HCT116 (cell line): ENCODE results near the gene PPP1R14B. TPM values are rescaled to one million over a fixed set of nuclear protein-coding genes. Genes with fewer than 3 reads are reported as not detected.

Experiments used
- ATAC-seq: fragments of 200-7000 bp; cut with Tn5 transposase; 2 replicates; pipeline ENCODE4 v1.9.1; 2020; ENCODE audit warnings: mild to moderate bottlenecking, moderate library complexity
- BruUV-seq: library from RNA; stranded (reverse); fragments of 400-500 nt; replicated peaks from 2 replicates; lab custom pipeline; 2021; lab: Mats Ljungman, UMichigan
- CTCF ChIA-PET: fragments of 300-600 bp; sonication (Branson Sonifier 250); formaldehyde crosslinking; loops from one replicate; lab custom pipeline; 2021; ENCODE audit warnings: antibody characterized with exemption; lab: Charles Lee
- POLR2A ChIA-PET: fragments of 300-600, 350-600 bp; sonication (Branson Sonifier 250); formaldehyde crosslinking; loops from one replicate; lab custom pipeline; 2021; ENCODE audit warnings: antibody characterized with exemption; lab: Charles Lee
- RAD21 ChIA-PET, 2 experiments: fragments of 300-600 bp; sonication (Branson Sonifier 250); formaldehyde crosslinking; loops; one replicate each; lab custom pipeline; 2023; ENCODE audit warnings: low total read pairs in 2 of 2; ENCODE audit not compliant: uncharacterized antibody in 2 of 2, unreplicated experiment in 2 of 2, low non-redundant PET in 1 of 2; lab: Charles Lee
- DNase-seq: peaks from one replicate; pipeline ENCODE4 v3.0.0-alpha.2; 2010; ENCODE audit warnings: low read depth, low spot score
- H2AFZ ChIP-seq: fragments of 200-600 bp; shearing (Covaris generic), sonication (generic); 2 replicates; pipeline ENCODE4 v1.6.1; 2017; ENCODE audit warnings: low read depth, mixed run types, mixed read lengths, antibody characterized with exemption, low read length; ENCODE audit not compliant: poor library complexity, severe bottlenecking
- H3K27ac ChIP-seq: 2 replicates; pipeline ENCODE4 v1.5.1; 2012; ENCODE audit warnings: low read depth, low read length
- H3K27me3 ChIP-seq: fragments of 200-600 bp; sonication (generic); 2 replicates; pipeline ENCODE4 v1.6.1; 2016; ENCODE audit warnings: mixed run types, low read length, mixed read lengths; ENCODE audit not compliant: insufficient read depth
- H3K36me3 ChIP-seq, 2 experiments: fragments of 200-500 bp in 1 of 2; fragments of 200-600 bp in 1 of 2; sonication (Bioruptor generic) in 1 of 2; sonication (generic) in 1 of 2; 2 replicates each; pipeline versions ENCODE4 v1.5.1 to v1.6.1; 2014 to 2016; ENCODE audit warnings: low read length in 2 of 2, inconsistent platforms in 1 of 2, mixed read lengths in 1 of 2, mixed run types in 1 of 2; ENCODE audit not compliant: insufficient read depth in 2 of 2, control insufficient read depth in 1 of 2
- H3K4me1 ChIP-seq, 2 experiments: fragments of 200-600 bp in 1 of 2; sonication (generic) in 1 of 2; 2 replicates each; pipeline versions ENCODE4 v1.5.1 to v1.6.1; 2012 to 2017; ENCODE audit warnings: low read length in 2 of 2, inconsistent platforms in 1 of 2, mild to moderate bottlenecking in 1 of 2, mixed read lengths in 1 of 2, mixed run types in 1 of 2, moderate library complexity in 1 of 2; ENCODE audit not compliant: insufficient read depth in 2 of 2, control insufficient read depth in 1 of 2
- H3K4me2 ChIP-seq: fragments of 200-600 bp; sonication (generic); 2 replicates; pipeline ENCODE4 v1.6.1; 2017; ENCODE audit warnings: mixed run types, low read length, mixed read lengths
- H3K4me3 ChIP-seq, 2 experiments: fragments of 200-600 bp in 1 of 2; sonication (generic) in 1 of 2; replicated peaks in 1 of 2; 2 replicates each; pipeline ENCODE4 v1.5.1; 2011 to 2016; ENCODE audit warnings: low read length in 2 of 2, control low read depth in 1 of 2, low read depth in 1 of 2, mild to moderate bottlenecking in 1 of 2, mixed read lengths in 1 of 2, mixed run types in 1 of 2
- H3K79me2 ChIP-seq: fragments of 200-600 bp; sonication (generic); 2 replicates; pipeline ENCODE4 v1.6.1; 2017; ENCODE audit warnings: mild to moderate bottlenecking, mixed run types, low read length, moderate library complexity, mixed read lengths; ENCODE audit not compliant: insufficient read depth
- H3K9ac ChIP-seq: fragments of 200-600 bp; sonication (generic); 2 replicates; pipeline ENCODE4 v1.6.1; 2016; ENCODE audit warnings: low read length, mixed read lengths
- H3K9me2 ChIP-seq: fragments of 200-600 bp; sonication (generic), shearing (Covaris generic); 2 replicates; pipeline ENCODE4 v1.6.1; 2017; ENCODE audit warnings: mixed run types, mild to moderate bottlenecking, moderate library complexity; ENCODE audit not compliant: insufficient read depth
- H3K9me3 ChIP-seq, 2 experiments: fragments of 200-500 bp in 1 of 2; fragments of 200-600 bp in 1 of 2; sonication (Bioruptor generic) in 1 of 2; sonication (generic) in 1 of 2; 2 replicates each; pipeline ENCODE4 v1.6.1; 2014 to 2017; ENCODE audit warnings: low read length in 2 of 2, mixed read lengths in 2 of 2, inconsistent platforms in 1 of 2, low read depth in 1 of 2, mild to moderate bottlenecking in 1 of 2, mixed run types in 1 of 2, moderate library complexity in 1 of 2; ENCODE audit not compliant: control insufficient read depth in 1 of 2, insufficient read depth in 1 of 2
- H4K20me1 ChIP-seq: fragments of 200-600 bp; sonication (generic), shearing (Covaris generic); 2 replicates; pipeline ENCODE4 v1.6.1; 2017; ENCODE audit warnings: mixed run types, mild to moderate bottlenecking, moderate library complexity; ENCODE audit not compliant: insufficient read depth
- CBX3 ChIP-seq: IDR thresholded peaks from 2 replicates; pipeline ENCODE4 v1.6.1; 2012; ENCODE audit warnings: low read depth
- CEBPB ChIP-seq: IDR thresholded peaks from 2 replicates; pipeline ENCODE4 v1.6.1; 2012; ENCODE audit warnings: low read depth
- ELF1 ChIP-seq: IDR thresholded peaks from 2 replicates; pipeline ENCODE4 v1.6.1; 2012; ENCODE audit warnings: low read depth, borderline replicate concordance
- EZH2 ChIP-seq: fragments of 200-600 bp; sonication (generic); IDR thresholded peaks from 2 replicates; pipeline ENCODE4 v1.6.1; 2017; ENCODE audit warnings: antibody characterized with exemption, mixed run types
- EZH2phosphoT487 ChIP-seq: fragments of 200-600 bp; IDR thresholded peaks from 2 replicates; pipeline ENCODE4 v1.6.1; 2018; ENCODE audit warnings: antibody characterized with exemption, borderline replicate concordance
- JUND ChIP-seq: IDR thresholded peaks from 2 replicates; pipeline ENCODE4 v1.6.1; 2012
- MAX ChIP-seq: IDR thresholded peaks from 2 replicates; pipeline ENCODE4 v1.6.1; 2012
- POLR2A ChIP-seq: IDR thresholded peaks from 2 replicates; pipeline ENCODE4 v1.7.0; 2011; ENCODE audit warnings: borderline replicate concordance; ENCODE audit not compliant: insufficient read depth, insufficient read length; ENCODE audit errors: extremely low read depth
- SP1 ChIP-seq: IDR thresholded peaks from 2 replicates; pipeline ENCODE4 v1.6.1; 2012; ENCODE audit warnings: low read depth
- ZBTB33 ChIP-seq: IDR thresholded peaks from 2 replicates; pipeline ENCODE4 v1.6.1; 2011; ENCODE audit warnings: mild to moderate bottlenecking, low read length, moderate library complexity; ENCODE audit not compliant: insufficient replicate concordance; ENCODE audit errors: extremely low read depth
- ZFX ChIP-seq: fragments of 450-650 bp; IDR thresholded peaks from 2 replicates; pipeline ENCODE4 v1.6.1; 2017
- ZNF274 ChIP-seq: fragments of 200-500 bp; sonication (Bioruptor generic); IDR thresholded peaks from 2 replicates; pipeline ENCODE4 v1.6.1; 2014; ENCODE audit warnings: mild to moderate bottlenecking, low read depth, low read length, inconsistent platforms
- intact Hi-C: fragments of 100-400 bp; cut with micrococcal nuclease; formaldehyde crosslinking; loops from 2 replicates; pipeline ENCODE4 v1.10.0; 2022
- total RNA-seq: library from RNA; stranded (reverse); gene quantifications from one replicate; pipeline ENCODE4 v1.2.1, GENCODE V29; 2021; ENCODE audit not compliant: unreplicated experiment
- TF ChIP-seq, protein P1 (sequence below): IDR thresholded peaks from 2 replicates; pipeline ENCODE4 v1.6.1; 2012; ENCODE audit warnings: low read depth

The PPP1R14B gene
- total RNA-seq, 1 experiment from 2014 or later = 332 TPM

DNA sequence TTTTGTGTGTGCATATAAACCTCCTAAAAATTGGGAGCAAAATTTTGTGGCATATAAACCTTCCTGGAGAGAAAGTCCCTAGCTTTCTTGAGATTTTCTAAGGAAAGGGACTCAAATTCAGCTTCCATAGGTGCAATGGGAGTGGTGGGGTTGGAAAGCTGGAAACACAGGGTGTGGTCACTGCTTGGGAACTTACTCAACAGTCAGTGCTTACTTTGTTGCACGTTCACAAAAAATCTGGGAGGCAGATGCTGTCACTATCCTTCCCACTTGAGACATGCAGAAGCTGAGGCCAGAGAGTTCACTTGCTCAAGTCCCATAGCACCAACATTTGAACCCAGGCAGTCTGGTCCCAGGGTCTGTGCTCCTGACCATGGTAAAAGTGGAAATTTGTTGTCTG lies 49.5 kb upstream of the PPP1R14B start:
- ChIA-PET POLR2A (no interaction called here), RAD21 (no interaction called here), CTCF (interaction anchor here (1.1 kb wide), 1 partner anchor 8 kb away, joined by 3 read pairs; no protein-coding TSS in a partner anchor)
- H3K9ac ChIP-seq = no peak overlapping the region
- H3K4me1 ChIP-seq = peaks cover 0 to 18% of the 10 kb centered on the region in 2 experiments; a peak in 2 of 4 replicates
- ATAC-seq (no peak), DNase-seq (no peak)
- H3K9me3 ChIP-seq = no peaks in the 10 kb centered on the region
- H3K27ac ChIP-seq = no peak overlapping the region
- H2AFZ ChIP-seq = no peak overlapping the region
- no peak overlapping the region for H3K4me3 ChIP-seq
- no peaks in the 10 kb centered on the region for H3K9me2 ChIP-seq
- no peaks in the 10 kb centered on the region for H3K27me3 ChIP-seq
- no peaks in the 10 kb centered on the region for H3K79me2 ChIP-seq
- H3K4me2 ChIP-seq = peak overlapping the region; percentile 17; the same call in 1 of the 2 replicates
- intact Hi-C loops = no loop called here
- H3K36me3 ChIP-seq = no peaks in the 10 kb centered on the region
- no TSS peak for BruUV-seq
- no peaks in the 10 kb centered on the region for H4K20me1 ChIP-seq
- TF ChIP-seq JUND (no peak), POLR2A (no peak), ZNF274 (no peak), EZH2phosphoT487 (no peak), CEBPB (no peak), SP1 (no peak), MAX (no peak), ZFX (no peak), EZH2 (no peak), CBX3 (no peak), ELF1 (no peak), ZBTB33 (no peak)
- TF ChIP-seq, protein P1, sequence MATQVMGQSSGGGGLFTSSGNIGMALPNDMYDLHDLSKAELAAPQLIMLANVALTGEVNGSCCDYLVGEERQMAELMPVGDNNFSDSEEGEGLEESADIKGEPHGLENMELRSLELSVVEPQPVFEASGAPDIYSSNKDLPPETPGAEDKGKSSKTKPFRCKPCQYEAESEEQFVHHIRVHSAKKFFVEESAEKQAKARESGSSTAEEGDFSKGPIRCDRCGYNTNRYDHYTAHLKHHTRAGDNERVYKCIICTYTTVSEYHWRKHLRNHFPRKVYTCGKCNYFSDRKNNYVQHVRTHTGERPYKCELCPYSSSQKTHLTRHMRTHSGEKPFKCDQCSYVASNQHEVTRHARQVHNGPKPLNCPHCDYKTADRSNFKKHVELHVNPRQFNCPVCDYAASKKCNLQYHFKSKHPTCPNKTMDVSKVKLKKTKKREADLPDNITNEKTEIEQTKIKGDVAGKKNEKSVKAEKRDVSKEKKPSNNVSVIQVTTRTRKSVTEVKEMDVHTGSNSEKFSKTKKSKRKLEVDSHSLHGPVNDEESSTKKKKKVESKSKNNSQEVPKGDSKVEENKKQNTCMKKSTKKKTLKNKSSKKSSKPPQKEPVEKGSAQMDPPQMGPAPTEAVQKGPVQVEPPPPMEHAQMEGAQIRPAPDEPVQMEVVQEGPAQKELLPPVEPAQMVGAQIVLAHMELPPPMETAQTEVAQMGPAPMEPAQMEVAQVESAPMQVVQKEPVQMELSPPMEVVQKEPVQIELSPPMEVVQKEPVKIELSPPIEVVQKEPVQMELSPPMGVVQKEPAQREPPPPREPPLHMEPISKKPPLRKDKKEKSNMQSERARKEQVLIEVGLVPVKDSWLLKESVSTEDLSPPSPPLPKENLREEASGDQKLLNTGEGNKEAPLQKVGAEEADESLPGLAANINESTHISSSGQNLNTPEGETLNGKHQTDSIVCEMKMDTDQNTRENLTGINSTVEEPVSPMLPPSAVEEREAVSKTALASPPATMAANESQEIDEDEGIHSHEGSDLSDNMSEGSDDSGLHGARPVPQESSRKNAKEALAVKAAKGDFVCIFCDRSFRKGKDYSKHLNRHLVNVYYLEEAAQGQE = no peak
